HG03196 (cell line): ENCODE data around the gene LGMN.
A peak's percentile ranks its signal among the peaks of the same experiment; 100 is the strongest.
"Not testable (repeated sequence)": the region's sequence is repeated elsewhere in the genome, so short reads cannot be mapped to it uniquely, and the experiment has no call there.

Experiments used
- ATAC-seq: cut with Tn5 transposase; IDR thresholded peaks from one replicate; pipeline ENCODE4 v1.9.1; 2021; ENCODE audit not compliant: unreplicated experiment

The LGMN gene

DNA sequence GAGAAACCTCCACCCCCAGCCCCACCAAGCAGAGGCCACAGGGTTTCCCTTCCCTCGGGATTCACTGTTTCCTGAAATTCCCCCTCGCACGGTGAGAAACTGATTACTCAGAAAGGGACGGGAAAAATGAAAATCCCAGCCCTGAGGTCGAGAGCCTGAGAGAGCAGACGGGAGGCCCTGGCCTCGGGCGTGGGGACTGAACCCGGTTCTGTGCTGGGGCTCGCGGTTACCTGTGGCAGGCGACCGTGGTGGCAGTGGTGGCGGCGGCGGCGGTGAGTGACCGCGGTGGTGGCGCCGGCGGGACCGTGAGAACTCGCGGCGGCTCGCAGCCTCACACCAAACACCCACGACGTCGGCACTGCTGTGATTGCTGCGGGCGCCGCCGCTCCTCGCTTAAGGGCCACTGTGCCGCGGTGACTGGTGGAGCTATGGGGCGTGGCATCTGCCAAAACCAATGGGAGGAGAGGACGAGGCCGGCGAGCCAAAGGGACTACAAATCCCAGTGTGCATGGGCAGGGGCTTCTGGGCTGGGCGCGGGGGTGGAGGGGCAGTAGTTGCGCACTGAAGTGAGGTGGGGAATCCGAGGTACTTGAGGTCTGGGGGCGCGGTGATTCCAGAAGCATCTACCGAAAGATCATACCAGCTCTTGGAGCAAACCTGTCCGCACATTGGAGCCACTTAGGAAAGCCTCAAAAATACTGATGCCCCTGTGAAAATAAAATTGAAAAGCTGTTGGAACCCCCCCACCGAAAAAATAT, at the start of gene LGMN:
Gene LGMN (minus strand): TSS at position 369 of the 758 bp plus-strand sequence. CDS start 15,841 bp downstream, outside the sequence.
- peak; percentile 74 for ATAC-seq

DNA sequence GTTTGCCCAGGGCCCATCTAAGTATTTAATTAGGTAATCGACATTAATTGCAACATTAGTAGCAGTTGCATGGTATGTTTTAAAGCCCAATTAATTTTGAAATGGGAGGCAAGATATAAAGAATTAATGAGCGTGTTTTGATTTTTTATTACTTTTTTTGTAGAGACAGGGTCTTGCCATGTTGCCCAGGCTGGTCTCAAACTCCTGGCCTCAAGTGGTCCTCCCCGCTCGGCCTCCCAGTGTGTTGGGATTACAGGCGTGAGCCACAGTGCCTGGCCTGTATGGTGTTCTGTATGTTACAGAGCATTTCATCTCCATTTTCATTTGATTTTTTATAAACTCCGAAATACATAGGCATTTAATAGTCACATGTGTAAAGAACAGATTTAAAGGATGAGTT, 46.5 kb upstream of the LGMN start:
- ATAC-seq = no peak

DNA sequence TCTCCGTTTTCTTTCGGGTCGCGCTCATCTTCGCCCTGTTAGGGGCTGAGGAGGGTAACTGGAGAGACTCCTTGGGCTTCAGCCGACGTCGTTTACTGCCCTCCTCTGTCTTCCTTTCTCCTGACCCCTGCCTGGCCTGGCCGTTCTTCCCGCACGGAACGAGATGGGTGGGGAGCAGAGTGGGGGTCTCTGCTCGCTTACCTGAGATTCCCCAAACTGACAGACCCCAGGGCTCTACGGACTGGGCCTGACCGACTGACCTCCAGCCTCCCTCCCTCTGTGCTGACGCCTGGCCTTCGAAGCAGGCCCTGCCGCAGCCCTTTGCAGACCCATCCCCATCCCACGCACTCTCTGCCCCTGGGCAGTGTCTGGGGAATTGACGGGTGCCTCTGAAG, 46.1 kb upstream of the LGMN start:
- no peak for ATAC-seq

DNA sequence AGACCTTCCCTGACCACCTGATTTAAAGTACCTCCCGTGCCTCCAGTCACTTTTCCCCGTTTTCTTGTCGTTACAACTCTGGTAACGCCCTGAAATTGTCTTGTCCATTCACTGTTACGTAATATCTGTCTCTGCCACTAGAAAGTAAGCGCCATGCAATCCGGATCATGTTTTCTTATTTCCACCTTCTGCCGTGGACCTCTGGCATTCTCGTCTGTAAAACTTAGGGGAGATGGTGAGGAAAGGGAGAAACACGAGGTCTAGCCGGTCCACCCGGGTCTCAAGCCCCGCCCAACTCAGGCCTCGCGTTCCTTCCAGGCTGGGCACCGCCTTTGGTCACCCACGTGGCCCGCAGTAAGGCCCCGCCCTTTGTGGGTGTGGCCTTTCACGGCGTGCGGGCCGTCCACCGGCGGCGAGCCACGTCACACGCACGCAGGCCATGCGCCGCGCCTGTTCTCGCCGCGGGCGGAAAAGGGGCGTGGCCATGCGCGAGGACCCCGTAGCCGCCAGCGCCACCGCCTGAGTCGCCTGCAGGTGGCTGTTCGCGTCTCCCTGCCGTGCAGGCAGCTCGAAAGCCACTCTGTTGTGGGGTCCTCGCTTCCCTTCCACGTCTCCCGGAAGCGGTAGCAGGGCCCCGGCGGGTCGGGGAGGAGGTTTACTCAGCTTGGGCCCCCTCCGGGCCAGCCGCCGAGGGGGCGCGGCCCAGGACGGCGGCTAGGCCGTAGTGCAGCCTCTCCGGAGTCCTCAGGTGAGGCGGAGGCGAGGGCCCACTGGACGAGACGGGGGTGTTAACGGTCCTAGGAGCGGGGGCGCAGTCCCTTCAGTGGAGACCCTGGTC, 45.5 kb upstream of the LGMN start, which contains the start of gene GOLGA5:
Gene GOLGA5 (plus strand): TSS at position 597 of the 838 bp plus-strand sequence. CDS start 3,133 bp downstream, outside the sequence.
- ATAC-seq = peak; percentile 98

DNA sequence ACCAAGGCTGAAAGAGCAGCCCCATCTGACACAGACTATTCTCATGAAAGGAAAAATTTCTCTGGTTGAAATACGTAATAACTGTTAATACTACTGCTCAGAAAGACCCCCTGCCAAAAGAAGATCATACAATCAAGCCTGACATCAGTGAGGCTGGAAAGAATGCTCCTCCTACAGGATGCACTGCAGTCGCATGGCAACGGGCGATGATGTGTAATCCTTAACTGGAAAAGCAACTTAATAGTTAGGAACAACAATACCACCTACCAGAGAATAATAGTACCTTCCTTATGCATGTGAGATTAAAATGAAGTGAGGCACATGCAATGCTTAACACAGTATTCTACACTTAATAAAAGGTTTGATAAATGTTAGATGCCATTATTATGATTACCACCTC, 44.5 kb upstream of the LGMN start:
- ATAC-seq = no peak

DNA sequence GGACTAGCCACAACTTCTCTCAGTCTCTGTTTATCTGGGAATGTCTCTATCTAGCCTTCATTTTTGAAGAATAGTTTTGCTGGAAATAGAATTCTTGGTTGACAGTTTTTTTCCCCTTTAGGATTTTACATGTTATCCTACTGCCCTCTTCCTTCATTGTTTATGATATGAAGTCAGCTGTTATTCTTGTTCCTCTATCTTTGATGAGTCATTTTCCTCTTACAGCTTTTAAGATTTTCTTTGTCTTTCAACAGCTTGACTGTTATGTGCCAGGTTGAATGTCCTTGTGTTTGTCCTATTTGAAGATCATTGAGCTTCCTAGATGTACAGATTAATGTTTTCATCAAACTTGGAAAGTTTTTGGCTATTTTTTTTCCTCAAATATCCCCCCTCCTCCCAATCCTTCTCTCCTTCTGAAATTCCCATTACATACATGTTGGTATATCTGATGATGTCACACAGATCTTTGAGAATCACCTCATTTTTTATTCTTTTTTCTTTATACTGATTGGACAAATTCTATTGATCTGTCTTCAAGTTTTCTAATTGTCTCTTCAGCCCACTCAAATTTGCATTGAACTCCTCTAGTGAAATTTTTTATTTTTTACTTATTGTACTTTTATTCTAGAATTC, 41.1 kb upstream of the LGMN start:
- ATAC-seq = no peak

DNA sequence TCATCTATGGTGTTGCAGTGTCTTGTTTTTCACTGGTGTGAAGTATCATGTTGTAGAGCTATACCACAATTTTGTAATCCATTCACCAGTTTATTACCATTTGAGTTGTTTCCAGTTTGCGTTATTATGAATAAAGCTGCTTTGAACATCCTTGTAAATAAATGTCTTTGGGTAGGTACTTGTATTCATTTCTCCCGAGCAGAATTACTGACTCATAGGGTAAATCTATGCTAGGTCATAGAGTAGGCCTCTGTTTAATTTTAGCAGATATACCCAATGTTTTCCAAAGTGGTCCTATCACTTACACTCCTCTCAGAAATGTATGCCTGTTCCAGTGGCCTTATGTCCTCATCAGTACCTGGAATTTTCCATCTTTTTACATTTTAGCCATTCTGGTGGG, 39.1 kb upstream of the LGMN start:
- no peak for ATAC-seq

DNA sequence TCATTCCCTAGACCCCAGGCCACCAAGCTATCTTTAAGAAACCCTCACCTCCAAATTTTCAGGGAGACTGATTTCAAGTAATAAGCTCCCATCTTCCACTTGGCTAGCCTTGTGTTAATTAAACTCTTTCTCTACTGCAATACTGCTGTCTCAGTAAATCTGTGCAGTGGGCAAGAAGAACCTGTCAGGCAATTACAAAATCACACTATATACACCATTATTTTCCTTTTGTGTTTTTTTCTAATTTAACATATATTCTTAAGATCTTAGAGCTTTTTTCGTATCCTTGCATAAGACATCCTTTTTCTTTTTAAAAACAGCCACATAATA, 38.0 kb upstream of the LGMN start:
- ATAC-seq = no peak

DNA sequence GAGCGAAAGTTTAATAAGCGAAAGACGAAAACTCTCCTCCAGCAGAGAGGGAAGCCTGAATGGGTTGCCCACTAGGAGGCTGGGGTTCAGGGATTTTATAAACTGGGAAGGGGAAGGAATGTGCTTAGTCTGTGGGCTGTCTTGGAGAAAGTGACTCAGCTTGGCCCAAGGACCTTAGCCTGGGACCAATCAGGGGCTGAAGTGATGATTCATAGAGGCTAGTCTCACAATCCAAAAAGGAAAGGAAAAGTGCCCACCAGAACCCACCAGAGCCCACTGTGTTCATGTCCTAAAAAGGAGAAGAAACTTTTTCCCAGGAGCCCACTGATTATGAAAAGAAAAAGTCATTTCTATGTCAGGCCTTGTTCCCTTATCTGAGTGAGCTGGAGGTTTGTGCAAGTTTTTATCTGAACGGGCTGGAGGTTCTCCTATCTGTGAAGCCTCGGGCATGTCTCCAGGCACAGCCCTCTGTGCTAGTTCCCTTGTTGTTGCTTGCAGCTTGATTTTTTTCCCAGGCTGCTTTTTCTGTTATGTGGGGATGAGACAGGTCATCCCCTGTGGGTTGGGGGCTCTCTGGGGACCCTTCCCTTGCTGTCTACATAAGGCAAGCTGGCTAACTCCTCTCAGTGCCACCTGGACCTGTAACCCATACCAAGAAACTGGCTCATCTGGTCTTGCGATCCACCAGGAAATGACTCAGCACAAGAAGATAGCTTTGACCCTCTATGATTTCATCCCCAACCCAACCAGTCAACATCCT, 37.4 kb upstream of the LGMN start:
- no peak for ATAC-seq

DNA sequence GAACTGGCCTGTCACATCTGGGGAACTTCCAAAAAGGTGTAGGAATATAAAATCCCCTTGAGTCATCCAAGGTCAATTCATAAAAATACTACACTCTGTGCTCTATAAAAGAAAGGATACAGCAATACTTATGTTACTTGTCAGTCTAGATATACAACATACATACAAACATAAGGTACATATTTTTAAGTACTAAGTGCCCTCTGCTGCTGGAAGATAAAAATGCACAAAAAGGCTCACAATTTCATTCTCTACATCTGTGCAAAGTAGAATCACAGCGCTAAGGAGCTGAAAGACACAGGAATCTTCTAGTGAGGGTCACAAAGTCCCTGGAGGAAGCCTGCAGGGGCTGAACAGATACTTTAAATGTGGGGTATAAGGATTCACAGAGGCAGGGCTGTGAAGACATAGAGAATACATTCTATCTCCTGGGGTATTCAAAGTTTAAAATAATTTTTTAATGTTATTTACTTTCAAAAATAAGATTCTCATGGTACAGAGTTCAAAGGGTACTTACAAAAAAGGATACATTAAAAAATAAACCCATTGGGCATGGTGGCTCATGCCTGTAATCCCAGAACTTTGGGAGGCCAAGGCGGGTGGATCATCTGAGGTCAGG, 35.5 kb upstream of the LGMN start:
- peak; percentile 41 for ATAC-seq

DNA sequence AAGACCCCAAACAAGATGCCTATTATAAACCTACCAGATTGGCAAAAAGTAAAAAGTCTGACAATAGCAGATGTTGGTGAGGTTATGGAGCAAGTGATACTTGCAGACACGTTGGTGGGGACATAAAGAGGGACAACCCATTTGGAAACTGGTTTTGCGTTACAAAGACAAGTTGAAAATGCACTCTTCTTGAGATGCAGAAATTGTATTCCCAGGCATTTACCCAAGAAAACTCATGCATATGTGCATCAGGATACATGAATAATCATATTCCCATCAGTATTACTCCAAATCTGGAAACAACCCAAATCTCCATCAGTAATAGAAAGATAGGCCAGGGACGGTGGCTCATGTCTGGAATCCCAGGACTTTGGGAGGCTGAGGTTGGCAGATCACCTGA, 32.9 kb upstream of the LGMN start:
- no peak for ATAC-seq

DNA sequence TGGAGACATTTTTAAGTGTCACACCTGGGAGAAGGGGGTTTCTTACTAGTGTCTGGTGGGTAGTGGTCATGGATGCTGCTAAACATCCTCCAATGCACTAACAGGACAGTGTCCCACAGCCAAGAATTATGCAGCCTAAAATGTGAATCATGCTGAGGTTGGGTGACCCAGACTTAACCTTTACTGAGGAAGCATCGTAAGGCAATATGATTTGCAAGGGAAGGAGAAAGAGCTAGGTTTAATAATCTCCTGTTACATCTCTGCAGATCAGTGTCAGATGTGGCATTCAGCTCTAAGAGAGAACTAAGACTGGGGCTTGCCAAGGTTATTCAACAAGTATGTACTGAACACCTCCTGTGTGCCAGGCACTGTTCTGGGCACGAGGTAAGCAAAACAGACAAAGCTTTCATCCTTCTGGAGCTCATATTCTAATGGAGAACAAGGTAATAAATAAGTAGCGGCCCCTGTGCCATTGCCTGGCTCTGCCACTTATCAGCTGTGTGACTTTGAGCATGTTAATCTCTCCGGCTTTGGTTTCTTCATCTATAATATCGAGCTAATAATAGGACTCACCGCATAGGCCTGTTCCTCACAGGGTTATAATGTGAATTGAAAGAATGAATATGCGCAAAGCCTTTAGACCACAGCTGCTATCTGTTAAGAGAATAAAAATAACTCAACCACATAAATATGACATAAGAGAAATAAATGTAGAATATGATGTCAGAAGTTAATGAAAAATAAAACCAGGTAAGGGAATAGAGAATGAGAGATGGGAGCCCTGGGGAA, 32.2 kb upstream of the LGMN start:
- ATAC-seq = no peak

DNA sequence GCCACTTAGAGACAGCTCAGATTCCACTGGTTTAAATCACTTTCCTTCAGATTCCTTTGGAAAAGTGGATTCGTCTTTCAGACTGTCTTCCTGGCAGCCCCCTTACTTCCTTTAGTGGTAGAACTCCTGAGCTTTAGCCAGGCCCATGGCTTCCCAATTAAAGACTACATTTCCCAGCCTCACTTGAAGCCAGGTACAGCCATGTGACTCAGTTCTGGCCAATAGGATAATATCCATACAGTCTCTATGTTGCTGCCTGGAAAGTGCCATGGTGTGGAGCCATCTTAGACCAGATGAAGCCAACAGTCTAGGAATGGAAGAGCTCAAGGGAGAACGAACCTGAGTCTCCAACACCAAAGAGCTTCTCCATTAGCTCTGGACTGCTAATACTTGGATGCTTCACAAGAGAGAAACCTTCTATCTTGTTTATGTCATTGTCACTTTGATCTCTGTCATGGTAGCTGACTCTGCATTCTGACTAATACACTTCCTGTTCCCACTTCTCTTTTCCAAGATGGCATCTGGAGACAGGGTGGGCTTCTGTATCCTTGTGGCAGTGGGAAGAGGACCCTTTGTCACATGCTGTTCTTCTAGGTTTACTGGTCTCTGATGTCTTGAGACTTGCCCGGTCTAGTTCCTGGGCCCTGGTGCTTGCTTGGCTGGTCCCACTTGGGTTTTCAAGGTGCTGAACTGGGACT, 30.6 kb upstream of the LGMN start:
- ATAC-seq = not testable (repeated sequence)

DNA sequence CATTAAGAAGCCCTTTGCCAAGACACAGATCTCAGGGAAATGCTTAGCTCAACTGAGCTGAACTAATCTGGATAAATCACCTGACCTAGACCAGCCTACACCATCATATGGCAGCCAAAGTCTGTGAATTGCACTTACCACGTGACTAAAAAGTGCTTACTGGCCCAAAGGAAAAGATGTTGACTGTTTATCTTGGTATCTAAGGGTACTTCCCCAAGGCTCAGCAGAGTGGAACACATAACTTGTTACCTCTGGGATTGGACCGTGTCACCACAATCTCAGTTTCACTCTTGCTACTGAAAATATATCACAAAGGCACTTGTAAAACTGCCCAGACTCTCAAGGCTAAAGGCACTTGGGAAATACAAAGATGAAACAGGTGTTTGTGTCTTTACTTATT, 26.9 kb upstream of the LGMN start:
- ATAC-seq = peak; percentile 93

DNA sequence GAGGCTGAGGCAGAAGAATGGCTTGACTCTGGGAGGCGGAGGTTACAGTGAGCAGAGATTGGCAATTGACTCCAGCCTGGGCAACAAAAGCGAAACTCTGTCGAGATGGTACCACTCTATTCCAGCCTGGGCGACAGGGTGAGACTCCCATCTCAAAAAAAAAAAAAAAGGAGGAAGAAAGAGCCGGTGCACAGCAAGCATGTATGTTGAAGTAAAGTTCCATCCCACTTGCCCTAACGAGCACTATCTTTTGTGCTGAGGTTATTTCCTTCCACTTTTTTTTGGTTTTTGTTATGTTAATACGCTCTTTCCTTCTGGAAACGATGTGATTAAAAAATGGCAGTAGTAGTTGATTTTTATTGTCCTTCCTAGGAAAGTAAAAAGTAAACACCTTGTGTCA, 26.1 kb upstream of the LGMN start:
- ATAC-seq = no peak

DNA sequence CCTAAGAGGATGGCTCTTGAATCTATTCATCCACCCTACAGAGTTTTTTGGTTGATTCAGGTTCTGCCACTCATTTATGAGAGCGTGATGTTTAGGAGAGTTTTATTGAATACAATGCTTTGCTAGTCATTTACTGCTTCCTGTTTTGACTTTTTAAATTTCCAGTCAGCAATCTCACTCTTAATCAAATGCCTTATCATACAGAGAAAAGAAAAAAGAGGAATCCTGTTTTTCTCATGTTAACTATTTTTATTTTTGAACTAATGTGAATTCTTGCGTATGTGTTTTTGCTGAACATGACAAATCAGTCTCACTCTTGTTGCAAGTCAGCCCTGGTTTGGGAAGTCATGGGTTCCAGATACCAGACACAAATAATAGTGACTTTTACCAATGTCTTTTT, 22.1 kb upstream of the LGMN start:
- ATAC-seq = no peak

DNA sequence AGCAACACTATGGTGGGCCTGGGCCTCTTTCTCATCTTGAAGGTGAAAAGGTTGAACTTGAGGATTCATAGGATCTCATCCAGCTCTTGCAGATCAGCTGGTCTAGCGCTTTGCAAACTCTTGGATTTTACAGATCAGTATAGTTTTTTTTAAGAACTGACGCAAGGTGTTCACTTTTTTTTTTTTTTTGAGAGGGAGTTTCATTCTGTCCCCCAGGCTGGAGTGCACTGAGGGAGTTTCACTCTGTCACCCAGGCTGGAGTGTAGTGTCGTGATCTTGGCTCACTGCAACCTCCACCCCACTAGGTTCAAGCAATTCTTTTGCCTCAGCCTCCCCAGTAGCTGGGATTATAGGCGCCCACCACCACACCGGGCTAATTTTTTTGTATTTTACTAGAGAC, 20.4 kb upstream of the LGMN start:
- no peak for ATAC-seq

DNA sequence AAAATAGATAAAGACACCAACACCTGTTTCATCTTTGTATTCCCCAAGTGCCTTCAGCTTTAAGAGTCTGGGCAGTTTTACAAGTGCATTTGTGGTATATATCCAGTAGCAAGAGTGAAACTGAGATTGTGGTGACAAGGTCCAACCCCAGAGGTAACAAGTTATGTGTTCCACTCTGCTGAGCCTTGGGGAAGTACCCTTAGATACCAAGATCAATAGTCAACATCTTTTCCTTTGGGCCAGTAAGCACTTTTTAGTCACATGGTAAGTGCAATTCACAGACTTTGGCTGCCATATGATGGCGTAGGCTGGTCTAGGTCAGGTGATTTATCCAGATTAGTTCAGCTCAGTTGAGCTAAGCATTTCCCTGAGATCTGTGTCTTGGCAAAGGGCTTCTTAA, 19.8 kb upstream of the LGMN start:
- ATAC-seq = peak; percentile 87
